ENCODE data around the gene PSG2.
"Not testable (repeated sequence)": the region's sequence is repeated elsewhere in the genome, so short reads cannot be mapped to it uniquely, and the experiment has no call there.

Gene PSG2

DNA sequence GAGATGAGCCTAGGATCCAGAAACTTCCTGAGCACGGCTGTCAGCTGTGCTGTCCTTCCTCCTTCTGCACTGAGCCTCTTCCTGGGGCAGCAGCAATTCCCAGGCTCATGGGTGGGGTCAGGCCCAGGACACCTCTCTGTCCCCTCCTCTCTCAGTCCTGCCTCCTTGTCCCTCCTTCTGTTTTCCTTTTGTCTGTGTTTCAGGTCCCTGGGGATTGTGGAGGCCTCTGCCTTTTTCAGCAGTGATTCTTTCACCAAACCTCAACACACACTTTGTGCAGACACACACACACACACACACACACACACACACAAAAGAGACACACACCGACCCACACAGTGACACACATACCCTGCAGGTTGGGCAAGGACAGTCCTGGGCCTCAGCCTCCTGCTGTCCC is at the start of gene PSG2:
PSG2 (minus strand) TSS at position 101 of the 400 bp plus-strand sequence. CDS start 132 bp downstream, outside the sequence.
- DNase-seq (ENCODE audit: extremely low read depth, low read depth); H3K4me3 ChIP-seq (replicated peaks; ENCODE audit: low read depth, low read length): not testable (repeated sequence)

DNA sequence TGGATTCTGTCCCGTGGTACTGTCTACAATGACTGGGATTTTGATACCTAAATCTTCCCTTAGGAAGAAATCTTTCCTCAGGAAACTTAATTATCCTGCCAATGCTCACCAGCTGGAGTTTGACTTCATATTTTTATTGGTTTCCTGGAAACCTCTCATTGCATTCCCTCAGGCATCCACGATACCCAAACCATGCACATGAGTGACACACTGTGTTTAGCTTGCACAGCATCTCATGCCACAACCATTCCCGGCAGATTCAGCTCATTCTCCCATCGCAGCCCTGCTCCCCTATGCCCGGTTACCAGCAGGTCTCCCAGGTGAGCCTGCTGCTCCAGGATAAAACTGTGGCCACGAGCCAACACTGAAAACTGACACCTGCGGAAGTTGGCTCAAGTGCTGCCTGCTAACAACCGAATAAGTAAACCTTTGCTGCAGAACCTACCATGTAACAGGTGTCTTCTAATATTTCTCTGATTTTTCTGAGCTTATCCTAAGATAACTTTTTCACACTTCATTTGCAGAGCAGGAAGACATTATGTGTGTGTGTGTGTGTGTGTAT is 48.9 kb upstream of the PSG2 start:
- DNase-seq (ENCODE audit: extremely low read depth, low read depth); H3K4me3 ChIP-seq (replicated peaks; ENCODE audit: low read depth, low read length): not testable (repeated sequence)

GRCh38 chr19:43129197-43129596 is 46.7 kb upstream of the PSG2 start:
- DNase-seq (ENCODE audit: extremely low read depth, low read depth); H3K4me3 ChIP-seq (replicated peaks; ENCODE audit: low read depth, low read length): not testable (repeated sequence)

- not testable (repeated sequence) for DNase-seq (ENCODE audit: extremely low read depth, low read depth)
Measured at GRCh38 chr19:43127336-43127735, 44.8 kb upstream of the PSG2 start.

DNA sequence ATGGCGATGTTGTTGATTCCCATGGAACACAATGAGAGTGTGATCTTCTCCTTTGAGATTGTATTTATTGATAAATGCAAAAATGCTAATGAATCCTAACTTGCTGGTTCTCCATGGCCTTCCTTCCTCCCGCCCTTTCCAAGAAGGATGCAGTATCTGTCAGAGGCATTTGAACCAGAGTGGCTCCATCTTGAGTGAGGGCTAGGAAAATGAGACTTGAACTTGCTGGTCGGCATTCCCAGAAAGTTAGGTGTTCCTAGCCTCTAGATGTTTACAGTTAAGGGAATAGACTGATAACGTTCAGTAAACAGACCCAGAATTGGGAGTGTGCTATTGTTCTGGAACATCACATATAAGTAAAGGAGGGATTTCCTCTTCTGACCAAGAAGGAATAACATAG is 44.2 kb upstream of the PSG2 start:
- no peak overlapping the region for H3K4me3 ChIP-seq (replicated peaks; ENCODE audit: low read depth, low read length)
- no peak for TF ChIP-seq CTCF (IDR thresholded peaks at IDR 0.05; ENCODE audit: low read depth, low read length, missing control alignments)
- DNase-seq (ENCODE audit: extremely low read depth, low read depth) = no peak

More at GRCh38 chr19:43127336-43127735, 44.8 kb upstream of the PSG2 start:
- not testable (repeated sequence) for H3K4me3 ChIP-seq (replicated peaks; ENCODE audit: low read depth, low read length)

- no peak overlapping the region for H3K4me3 ChIP-seq (replicated peaks; ENCODE audit: low read depth, low read length)
- TF ChIP-seq CTCF (IDR thresholded peaks at IDR 0.05; ENCODE audit: low read depth, low read length, missing control alignments) = no peak
- no peak for DNase-seq (ENCODE audit: extremely low read depth, low read depth)
Measured at GRCh38 chr19:43124360-43124759, 41.9 kb upstream of the PSG2 start.

DNA sequence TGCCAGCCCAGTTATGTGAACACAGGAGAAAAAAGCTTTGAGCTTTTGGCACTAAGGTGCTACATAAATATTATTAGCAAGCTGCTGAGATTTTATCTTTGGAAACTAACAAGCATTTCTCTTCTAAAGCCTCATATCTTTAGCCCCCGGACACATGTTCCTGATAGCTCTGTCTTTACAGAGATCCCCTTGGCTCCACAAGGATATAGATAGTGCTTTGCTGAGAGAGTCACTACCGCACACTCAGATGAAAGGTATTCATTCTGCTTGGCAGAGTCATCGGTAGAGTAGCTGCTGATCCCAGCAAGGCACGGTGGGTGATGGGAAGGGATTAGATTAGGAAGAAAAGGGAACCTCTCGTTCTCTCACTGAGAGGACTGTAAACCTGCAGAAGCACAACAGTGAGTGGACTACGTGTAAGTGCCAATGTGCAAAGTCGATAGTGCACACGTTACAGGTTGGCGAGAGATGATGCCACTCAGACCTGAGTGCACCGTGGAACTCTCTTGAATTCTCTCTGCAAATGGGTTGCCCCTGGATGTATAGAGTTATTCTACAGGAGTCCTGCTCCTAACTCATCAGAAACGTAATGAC is 38.0 kb upstream of the PSG2 start:
- not testable (repeated sequence) for H3K4me3 ChIP-seq (replicated peaks; ENCODE audit: low read depth, low read length)
- peak; percentile 24 for DNase-seq (ENCODE audit: extremely low read depth, low read depth)

- not testable (repeated sequence) for DNase-seq (ENCODE audit: extremely low read depth, low read depth); H3K4me3 ChIP-seq (replicated peaks; ENCODE audit: low read depth, low read length)
Measured at GRCh38 chr19:43119526-43119925, 37.0 kb upstream of the PSG2 start.

DNA sequence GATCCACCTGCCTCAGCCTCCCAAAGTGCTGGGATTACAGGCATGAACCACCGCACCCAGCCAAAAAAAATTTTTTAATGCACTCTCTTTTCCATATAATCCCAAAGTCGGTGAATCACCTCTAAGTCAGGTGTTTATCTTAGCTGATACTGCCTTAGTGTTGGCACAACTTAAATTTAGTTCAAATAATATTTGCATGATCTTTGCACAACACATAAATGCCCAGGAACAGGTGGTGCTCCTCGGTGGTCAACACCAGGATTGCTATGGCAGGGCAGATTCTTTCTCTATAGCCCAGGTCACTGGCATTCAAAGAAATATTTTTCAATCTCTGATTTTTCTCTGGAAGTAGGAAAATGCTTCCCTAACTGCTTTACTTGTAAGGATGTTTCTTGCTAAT is 33.9 kb upstream of the PSG2 start:
- not testable (repeated sequence) for DNase-seq (ENCODE audit: extremely low read depth, low read depth); H3K4me3 ChIP-seq (replicated peaks; ENCODE audit: low read depth, low read length)

DNA sequence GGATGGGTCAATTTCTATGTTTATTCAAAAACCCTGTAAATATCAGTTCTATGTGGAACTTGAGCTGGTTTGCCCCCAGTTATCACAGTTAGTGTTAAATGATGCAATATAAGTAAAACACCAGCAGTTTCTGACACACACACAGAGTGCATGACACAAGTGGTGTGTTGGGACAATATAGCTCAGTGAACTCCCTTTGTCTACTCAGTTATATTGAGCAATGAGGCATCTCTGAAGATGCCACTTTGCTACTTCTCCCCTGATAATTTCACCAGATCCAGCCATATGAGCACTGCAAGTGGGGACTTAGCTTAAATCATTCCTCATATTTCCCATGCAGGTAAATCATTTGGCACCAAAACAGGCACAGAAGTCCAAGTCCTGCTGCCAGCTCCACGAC is 33.0 kb upstream of the PSG2 start:
- not testable (repeated sequence) for DNase-seq (ENCODE audit: extremely low read depth, low read depth); H3K4me3 ChIP-seq (replicated peaks; ENCODE audit: low read depth, low read length)

GRCh38 chr19:43115064-43115463 is 32.6 kb upstream of the PSG2 start:
- H3K4me3 ChIP-seq (replicated peaks; ENCODE audit: low read depth, low read length); DNase-seq (ENCODE audit: extremely low read depth, low read depth): not testable (repeated sequence)

GRCh38 chr19:43114626-43115025 is 32.1 kb upstream of the PSG2 start:
- DNase-seq (ENCODE audit: extremely low read depth, low read depth); H3K4me3 ChIP-seq (replicated peaks; ENCODE audit: low read depth, low read length): not testable (repeated sequence)

DNA sequence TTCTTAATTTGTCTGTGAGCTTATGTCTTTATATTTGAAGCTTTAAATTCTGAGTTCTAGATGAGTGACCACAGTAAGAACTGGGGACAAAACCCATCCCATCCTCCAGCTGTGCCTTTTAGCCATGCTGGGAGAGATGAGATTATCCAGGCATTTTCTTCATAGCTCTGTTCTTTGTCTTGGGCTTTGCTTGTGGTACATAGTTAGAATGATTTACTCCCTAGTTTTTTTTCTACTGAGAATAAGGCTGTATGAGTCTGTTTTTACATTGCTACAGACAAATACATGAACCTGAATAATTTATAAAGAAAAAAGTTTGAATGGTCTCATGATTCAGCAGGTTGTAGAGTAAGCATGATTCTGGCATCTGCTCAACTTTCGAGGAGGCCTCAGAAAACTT is 24.9 kb upstream of the PSG2 start:
- H3K4me3 ChIP-seq (replicated peaks; ENCODE audit: low read depth, low read length); DNase-seq (ENCODE audit: extremely low read depth, low read depth): not testable (repeated sequence)
